ENCODE measurements around the gene FGGY.

DNA sequence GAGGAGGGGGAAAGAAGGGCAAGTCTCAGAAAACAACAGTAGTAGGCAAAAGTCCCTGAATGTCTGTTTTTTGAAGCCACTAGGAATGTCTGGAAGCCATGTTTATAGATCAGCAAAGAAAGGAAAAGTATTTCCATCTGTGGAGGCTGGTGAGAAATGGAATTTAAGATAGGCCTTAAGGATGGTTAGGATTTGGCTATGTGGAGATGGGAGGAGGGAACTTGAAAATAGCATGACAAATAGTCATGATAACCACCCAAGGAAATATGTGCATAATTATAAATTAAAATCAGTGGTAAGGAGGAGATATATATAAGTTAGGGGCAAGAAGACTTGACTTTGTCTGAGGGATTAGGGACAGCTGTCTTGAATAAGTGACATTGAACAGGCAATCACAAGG, 33.8 kb upstream of the FGGY start:
- TF ChIP-seq, protein P1, sequence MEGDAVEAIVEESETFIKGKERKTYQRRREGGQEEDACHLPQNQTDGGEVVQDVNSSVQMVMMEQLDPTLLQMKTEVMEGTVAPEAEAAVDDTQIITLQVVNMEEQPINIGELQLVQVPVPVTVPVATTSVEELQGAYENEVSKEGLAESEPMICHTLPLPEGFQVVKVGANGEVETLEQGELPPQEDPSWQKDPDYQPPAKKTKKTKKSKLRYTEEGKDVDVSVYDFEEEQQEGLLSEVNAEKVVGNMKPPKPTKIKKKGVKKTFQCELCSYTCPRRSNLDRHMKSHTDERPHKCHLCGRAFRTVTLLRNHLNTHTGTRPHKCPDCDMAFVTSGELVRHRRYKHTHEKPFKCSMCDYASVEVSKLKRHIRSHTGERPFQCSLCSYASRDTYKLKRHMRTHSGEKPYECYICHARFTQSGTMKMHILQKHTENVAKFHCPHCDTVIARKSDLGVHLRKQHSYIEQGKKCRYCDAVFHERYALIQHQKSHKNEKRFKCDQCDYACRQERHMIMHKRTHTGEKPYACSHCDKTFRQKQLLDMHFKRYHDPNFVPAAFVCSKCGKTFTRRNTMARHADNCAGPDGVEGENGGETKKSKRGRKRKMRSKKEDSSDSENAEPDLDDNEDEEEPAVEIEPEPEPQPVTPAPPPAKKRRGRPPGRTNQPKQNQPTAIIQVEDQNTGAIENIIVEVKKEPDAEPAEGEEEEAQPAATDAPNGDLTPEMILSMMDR (IDR thresholded peaks at IDR 0.05) = no peak
- no peak for TF ChIP-seq POLR2A (IDR thresholded peaks at IDR 0.05)
